Mucosa of stomach (tissue), 1 donor: ENCODE measurements around the gene POMGNT1.
"Not testable (repeated sequence)": the region's sequence is repeated elsewhere in the genome, so short reads cannot be mapped to it uniquely, and the experiment has no call there.

Source experiments
- H3K27me3 ChIP-seq: one replicate; pipeline ENCODE4 v1.7.0; 2013; ENCODE audit warnings: mild to moderate bottlenecking, low read length; ENCODE audit not compliant: control insufficient read depth, insufficient read depth
- H3K36me3 ChIP-seq: one replicate; pipeline ENCODE4 v1.7.0; 2013; ENCODE audit warnings: low read length; ENCODE audit not compliant: control insufficient read depth, insufficient read depth
- H3K4me1 ChIP-seq: one replicate; pipeline ENCODE4 v1.7.0; 2013; ENCODE audit warnings: mild to moderate bottlenecking, low read length; ENCODE audit not compliant: control insufficient read depth, insufficient read depth
- H3K4me3 ChIP-seq: one replicate; pipeline ENCODE4 v1.7.0; 2013; ENCODE audit warnings: low read length
- H3K9ac ChIP-seq: one replicate; pipeline ENCODE4 v1.7.0; 2013; ENCODE audit warnings: mild to moderate bottlenecking, low read length, moderate library complexity
- H3K9me3 ChIP-seq: one replicate; pipeline ENCODE4 v1.7.0; 2013; ENCODE audit warnings: mild to moderate bottlenecking, low read length, moderate library complexity; ENCODE audit not compliant: control insufficient read depth
- donor health status: Pancreatic carcinoma.

The POMGNT1 gene

GRCh38 chr1:46224966-46225365, 26.7 kb upstream of the POMGNT1 start:
- peaks cover 3% of the 10 kb centered on the region for H3K4me1 ChIP-seq
- no peaks in the 10 kb centered on the region for H3K27me3 ChIP-seq
- no peaks in the 10 kb centered on the region for H3K9me3 ChIP-seq
- no peak overlapping the region for H3K9ac ChIP-seq
- no peaks in the 10 kb centered on the region for H3K36me3 ChIP-seq
- no peak overlapping the region for H3K4me3 ChIP-seq

GRCh38 chr1:46223472-46223943, 25.3 kb upstream of the POMGNT1 start:
- Histone ChIP-seq H3K4me1 (peaks cover 3% of the 10 kb centered on the region), H3K27me3 (no peaks in the 10 kb centered on the region), H3K4me3 (no peak overlapping the region), H3K36me3 (no peaks in the 10 kb centered on the region), H3K9ac (no peak overlapping the region), H3K9me3 (no peaks in the 10 kb centered on the region)

- H3K27me3 ChIP-seq, H3K4me1 ChIP-seq, H3K9me3 ChIP-seq, H3K9ac ChIP-seq, H3K36me3 ChIP-seq, H3K4me3 ChIP-seq: not testable (repeated sequence)
Measured at GRCh38 chr1:46223055-46223454, 24.8 kb upstream of the POMGNT1 start.

- no peaks in the 10 kb centered on the region for H3K36me3 ChIP-seq
- H3K27me3 ChIP-seq: no peaks in the 10 kb centered on the region
- H3K9me3 ChIP-seq: no peaks in the 10 kb centered on the region
- H3K9ac ChIP-seq: no peak overlapping the region
- H3K4me3 ChIP-seq: no peak overlapping the region
- peaks cover 3% of the 10 kb centered on the region for H3K4me1 ChIP-seq
Measured at GRCh38 chr1:46221749-46222148, 23.5 kb upstream of the POMGNT1 start.

- Histone ChIP-seq H3K36me3 (no peaks in the 10 kb centered on the region), H3K9ac (no peak overlapping the region), H3K27me3 (no peaks in the 10 kb centered on the region), H3K4me3 (no peak overlapping the region), H3K4me1 (peaks cover 3% of the 10 kb centered on the region), H3K9me3 (no peaks in the 10 kb centered on the region)
Measured at GRCh38 chr1:46220808-46221207, 22.6 kb upstream of the POMGNT1 start.

GRCh38 chr1:46219551-46220520, 21.6 kb upstream of the POMGNT1 start:
- no peaks in the 10 kb centered on the region for H3K36me3 ChIP-seq
- no peaks in the 10 kb centered on the region for H3K27me3 ChIP-seq
- peaks cover 3% of the 10 kb centered on the region for H3K4me1 ChIP-seq
- no peaks in the 10 kb centered on the region for H3K9me3 ChIP-seq
- no peak overlapping the region for H3K4me3 ChIP-seq
- no peak overlapping the region for H3K9ac ChIP-seq

GRCh38 chr1:46218443-46218842, 20.2 kb upstream of the POMGNT1 start:
- Histone ChIP-seq H3K36me3 (no peaks in the 10 kb centered on the region), H3K9me3 (no peaks in the 10 kb centered on the region), H3K4me3 (no peak overlapping the region), H3K27me3 (no peaks in the 10 kb centered on the region), H3K9ac (no peak overlapping the region), H3K4me1 (no peaks in the 10 kb centered on the region)

GRCh38 chr1:46215504-46215903, 17.3 kb upstream of the POMGNT1 start:
- Histone ChIP-seq H3K4me3 (no peak overlapping the region), H3K36me3 (no peaks in the 10 kb centered on the region), H3K9me3 (no peaks in the 10 kb centered on the region), H3K4me1 (no peaks in the 10 kb centered on the region), H3K9ac (no peak overlapping the region), H3K27me3 (no peaks in the 10 kb centered on the region)

- Histone ChIP-seq H3K4me3 (no peak overlapping the region), H3K9me3 (no peaks in the 10 kb centered on the region), H3K9ac (no peak overlapping the region), H3K4me1 (no peaks in the 10 kb centered on the region), H3K27me3 (no peaks in the 10 kb centered on the region), H3K36me3 (no peaks in the 10 kb centered on the region)
Measured at GRCh38 chr1:46211051-46211450, 12.8 kb upstream of the POMGNT1 start.

GRCh38 chr1:46210561-46210960, 12.3 kb upstream of the POMGNT1 start:
- no peak overlapping the region for H3K9ac ChIP-seq
- H3K36me3 ChIP-seq: no peaks in the 10 kb centered on the region
- no peaks in the 10 kb centered on the region for H3K9me3 ChIP-seq
- H3K4me3 ChIP-seq: no peak overlapping the region
- H3K4me1 ChIP-seq: peaks cover 5% of the 10 kb centered on the region
- H3K27me3 ChIP-seq: no peaks in the 10 kb centered on the region

GRCh38 chr1:46206399-46206798, 8.2 kb upstream of the POMGNT1 start:
- Histone ChIP-seq H3K27me3 (peaks cover 5% of the 10 kb centered on the region), H3K36me3 (no peaks in the 10 kb centered on the region), H3K9ac (peak overlapping the region; percentile 2), H3K9me3 (no peaks in the 10 kb centered on the region), H3K4me3 (no peak overlapping the region), H3K4me1 (peaks cover 16% of the 10 kb centered on the region)

- H3K9ac ChIP-seq: peak overlapping the region; percentile 2
- H3K4me3 ChIP-seq: no peak overlapping the region
Measured at GRCh38 chr1:46205791-46206190, 7.6 kb upstream of the POMGNT1 start.

More at GRCh38 chr1:46205791-46206190, 7.6 kb upstream of the POMGNT1 start:
- H3K9me3 ChIP-seq: no peaks in the 10 kb centered on the region
- H3K4me1 ChIP-seq: peaks cover 16% of the 10 kb centered on the region
- H3K27me3 ChIP-seq: peaks cover 5% of the 10 kb centered on the region
- no peaks in the 10 kb centered on the region for H3K36me3 ChIP-seq
